ENCODE results near the gene F8.

DNA sequence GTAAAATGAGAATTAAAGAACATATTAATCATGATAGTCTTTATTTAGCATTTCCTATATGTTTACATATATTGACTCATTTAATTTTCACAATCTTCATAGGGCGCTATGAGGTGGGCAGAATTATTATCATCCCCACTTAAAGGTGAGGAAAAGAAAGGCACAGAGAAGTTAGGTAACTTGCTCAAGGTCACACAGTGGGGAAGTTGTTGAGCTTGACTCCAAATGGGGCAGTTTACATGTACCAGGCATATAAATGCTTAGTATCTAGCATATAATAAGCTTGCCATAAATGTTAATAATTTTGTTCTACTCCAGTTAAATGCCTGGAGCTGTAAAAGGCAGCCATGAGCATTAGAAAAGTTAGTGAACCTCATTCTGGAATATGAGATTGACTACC, 46.9 kb upstream of the F8 start:
- TF ChIP-seq, protein P1, sequence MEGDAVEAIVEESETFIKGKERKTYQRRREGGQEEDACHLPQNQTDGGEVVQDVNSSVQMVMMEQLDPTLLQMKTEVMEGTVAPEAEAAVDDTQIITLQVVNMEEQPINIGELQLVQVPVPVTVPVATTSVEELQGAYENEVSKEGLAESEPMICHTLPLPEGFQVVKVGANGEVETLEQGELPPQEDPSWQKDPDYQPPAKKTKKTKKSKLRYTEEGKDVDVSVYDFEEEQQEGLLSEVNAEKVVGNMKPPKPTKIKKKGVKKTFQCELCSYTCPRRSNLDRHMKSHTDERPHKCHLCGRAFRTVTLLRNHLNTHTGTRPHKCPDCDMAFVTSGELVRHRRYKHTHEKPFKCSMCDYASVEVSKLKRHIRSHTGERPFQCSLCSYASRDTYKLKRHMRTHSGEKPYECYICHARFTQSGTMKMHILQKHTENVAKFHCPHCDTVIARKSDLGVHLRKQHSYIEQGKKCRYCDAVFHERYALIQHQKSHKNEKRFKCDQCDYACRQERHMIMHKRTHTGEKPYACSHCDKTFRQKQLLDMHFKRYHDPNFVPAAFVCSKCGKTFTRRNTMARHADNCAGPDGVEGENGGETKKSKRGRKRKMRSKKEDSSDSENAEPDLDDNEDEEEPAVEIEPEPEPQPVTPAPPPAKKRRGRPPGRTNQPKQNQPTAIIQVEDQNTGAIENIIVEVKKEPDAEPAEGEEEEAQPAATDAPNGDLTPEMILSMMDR (conservative IDR thresholded peaks at IDR 0.05) = no peak
- no peak for TF ChIP-seq EZH2 (IDR thresholded peaks at IDR 0.05; ENCODE audit: low read depth)
